Epithelial cell of prostate (primary cell): ENCODE measurements around the gene SPRYD3.
"Not testable (repeated sequence)": the region's sequence is repeated elsewhere in the genome, so short reads cannot be mapped to it uniquely, and the experiment has no call there.

Experiments
- DNase-seq: peaks from one replicate; pipeline ENCODE4 v3.0.0-alpha.2; 2011; ENCODE audit warnings: low read depth, low spot score
- H3K27ac ChIP-seq: fragments of 450-650 bp; 2 replicates; pipeline ENCODE4 v1.5.1; 2017; ENCODE audit warnings: mild to moderate bottlenecking

The SPRYD3 gene

GRCh38 chr12:53079226-53080117 lies at the start of gene SPRYD3:
SPRYD3 (minus strand) TSS chr12:53079390; CDS start chr12:53079333, 57 bp downstream.
- peak within 1 kb of the TSS; percentile 69 for H3K27ac ChIP-seq
- peak; percentile 60 for DNase-seq

- no peak overlapping the region for H3K27ac ChIP-seq
- DNase-seq: no peak
Measured at GRCh38 chr12:53127169-53127568, 48.0 kb upstream of the SPRYD3 start.

- no peak for DNase-seq
- no peak overlapping the region for H3K27ac ChIP-seq
Measured at GRCh38 chr12:53124352-53124723, 45.1 kb upstream of the SPRYD3 start.

- no peak for DNase-seq
- no peak overlapping the region for H3K27ac ChIP-seq
Measured at GRCh38 chr12:53123578-53124351, 44.6 kb upstream of the SPRYD3 start.

GRCh38 chr12:53122961-53123468 lies 43.8 kb upstream of the SPRYD3 start:
- no peak overlapping the region for H3K27ac ChIP-seq
- no peak for DNase-seq

- H3K27ac ChIP-seq: no peak overlapping the region
- DNase-seq: no peak
Measured at GRCh38 chr12:53120685-53121525, 41.7 kb upstream of the SPRYD3 start.

- H3K27ac ChIP-seq: no peak overlapping the region
- DNase-seq: no peak
Measured at GRCh38 chr12:53118751-53119300, 39.6 kb upstream of the SPRYD3 start.

GRCh38 chr12:53115891-53116648 lies 36.9 kb upstream of the SPRYD3 start:
- DNase-seq: no peak
- no peak overlapping the region for H3K27ac ChIP-seq

- no peak for DNase-seq
- no peak overlapping the region for H3K27ac ChIP-seq
Measured at GRCh38 chr12:53115112-53115890, 36.1 kb upstream of the SPRYD3 start.

GRCh38 chr12:53113951-53114350 lies 34.8 kb upstream of the SPRYD3 start:
- no peak overlapping the region for H3K27ac ChIP-seq
- DNase-seq: no peak

- DNase-seq: no peak
Measured at GRCh38 chr12:53113136-53113705, 34.0 kb upstream of the SPRYD3 start.

GRCh38 chr12:53112431-53112830 lies 33.2 kb upstream of the SPRYD3 start:
- DNase-seq: not testable (repeated sequence)

More at GRCh38 chr12:53113136-53113705, 34.0 kb upstream of the SPRYD3 start:
- H3K27ac ChIP-seq: no peak overlapping the region

GRCh38 chr12:53107122-53107521 lies 27.9 kb upstream of the SPRYD3 start:
- no peak for DNase-seq
- no peak overlapping the region for H3K27ac ChIP-seq

More at GRCh38 chr12:53112431-53112830, 33.2 kb upstream of the SPRYD3 start:
- H3K27ac ChIP-seq: not testable (repeated sequence)

- H3K27ac ChIP-seq: no peak overlapping the region
- DNase-seq: no peak
Measured at GRCh38 chr12:53105712-53106439, 26.7 kb upstream of the SPRYD3 start.

- no peak for DNase-seq
- no peak overlapping the region for H3K27ac ChIP-seq
Measured at GRCh38 chr12:53105256-53105655, 26.1 kb upstream of the SPRYD3 start.

GRCh38 chr12:53103860-53104305 lies 24.7 kb upstream of the SPRYD3 start:
- H3K27ac ChIP-seq: no peak overlapping the region
- DNase-seq: no peak
